Left colon (tissue), 2 donors: Measurements from ENCODE around the gene ZNF282. TPM values are rescaled to one million over a fixed set of nuclear protein-coding genes. Genes with fewer than 3 reads are reported as not detected.
"Not testable (repeated sequence)": the region's sequence is repeated elsewhere in the genome, so short reads cannot be mapped to it uniquely, and the experiment has no call there.

Experiments
- ATAC-seq: fragments of 200-7000 bp; cut with Tn5 transposase; one replicate; pipeline ENCODE4 v1.9.1; 2020; ENCODE audit warnings: mild to moderate bottlenecking, moderate library complexity
- DNase-seq, 2 donors: peaks; one replicate each; pipeline ENCODE4 v3.0.0-alpha.2; 2020
- intact Hi-C, 2 donors: fragments of 100-400 bp; cut with DNase I in 1 of 2; cut with micrococcal nuclease in 1 of 2; formaldehyde crosslinking; loops; one replicate each; pipeline versions ENCODE4 v1.11.2 to v1.14.0; 2022; cut with DNase I, micrococcal nuclease
- total RNA-seq, 2 donors: library from RNA; stranded (reverse); fragmentation: NEBNext Ultra II Directional; extraction: Animal tissue kit (Norgen Biotek cat#: 25700); gene quantifications; one replicate each; pipeline ENCODE4 v1.2.1, GENCODE V29; 2021
- donor health status: DM: no; HTN: no; CAD: no.
- donor health status: DM: yes; HTN: yes; CAD: no.

ZNF282 gene
- total RNA-seq, 2 donors from 2014 or later = 24.2 to 25.0 TPM

GRCh38 chr7:149218469-149219420 lies 23.4 kb downstream of the ZNF282 start:
- DNase-seq (no peak), ATAC-seq (peak; percentile 27)
- intact Hi-C loops = no loop called here

DNA sequence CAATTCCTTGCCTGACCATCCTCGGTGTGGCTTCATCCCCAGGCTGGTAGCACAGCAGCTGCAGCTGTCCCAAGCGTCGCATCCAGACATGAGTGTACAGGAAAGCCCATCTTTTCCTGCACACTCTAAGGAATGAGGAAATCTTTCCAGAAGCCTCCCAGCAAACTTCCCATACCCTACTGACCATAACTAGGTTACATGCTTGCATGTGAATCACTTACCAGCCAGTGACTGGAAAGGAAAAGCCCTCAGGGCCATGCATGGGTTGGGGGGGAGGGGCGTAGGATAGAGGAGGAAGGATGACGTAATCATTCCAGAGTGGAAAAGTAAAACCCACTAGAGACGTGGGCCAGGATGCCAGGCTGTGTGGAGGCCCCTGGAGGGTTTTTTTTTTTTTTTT lies 25.2 kb downstream of the ZNF282 start:
- intact Hi-C loops = no loop called here
- DNase-seq (no peak), ATAC-seq (no peak)

- no peak for ATAC-seq
- intact Hi-C loops = no loop called here
- no peak for DNase-seq
Observed at GRCh38 chr7:149223176-149223575, 27.8 kb downstream of the ZNF282 start.

- intact Hi-C loops = no loop called here
- ATAC-seq (no peak), DNase-seq (no peak)
Observed at GRCh38 chr7:149223761-149224160, 28.4 kb downstream of the ZNF282 start.

GRCh38 chr7:149224352-149224751 lies 29.0 kb downstream of the ZNF282 start:
- ATAC-seq = no peak
- DNase-seq = no peak
- intact Hi-C loops = no loop called here

DNA sequence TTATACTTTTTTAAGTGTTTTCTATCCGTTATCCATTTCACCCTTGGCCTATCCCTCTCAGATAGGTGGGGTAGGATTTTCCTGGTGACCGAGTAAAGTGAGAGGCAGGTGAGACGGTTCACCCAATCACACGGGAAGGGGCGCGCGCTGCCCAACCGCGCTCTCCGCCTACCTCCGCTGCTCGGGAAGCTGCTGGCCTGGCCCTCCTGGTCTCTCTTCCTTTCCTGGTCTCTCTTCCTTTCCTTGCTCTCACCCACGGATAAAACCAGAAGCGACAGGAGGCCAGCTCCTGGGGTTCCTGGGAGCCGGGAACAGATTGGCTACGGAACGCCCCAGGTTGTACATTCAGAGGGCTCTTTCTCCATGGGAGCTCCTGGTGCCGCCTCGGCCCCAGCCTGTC lies 29.8 kb downstream of the ZNF282 start:
- intact Hi-C loops = no loop called here
- ATAC-seq (no peak), DNase-seq (no peak)

- no peak for DNase-seq
- ATAC-seq = no peak
- intact Hi-C loops = no loop called here
Observed at GRCh38 chr7:149225656-149226055, 30.3 kb downstream of the ZNF282 start.

DNA sequence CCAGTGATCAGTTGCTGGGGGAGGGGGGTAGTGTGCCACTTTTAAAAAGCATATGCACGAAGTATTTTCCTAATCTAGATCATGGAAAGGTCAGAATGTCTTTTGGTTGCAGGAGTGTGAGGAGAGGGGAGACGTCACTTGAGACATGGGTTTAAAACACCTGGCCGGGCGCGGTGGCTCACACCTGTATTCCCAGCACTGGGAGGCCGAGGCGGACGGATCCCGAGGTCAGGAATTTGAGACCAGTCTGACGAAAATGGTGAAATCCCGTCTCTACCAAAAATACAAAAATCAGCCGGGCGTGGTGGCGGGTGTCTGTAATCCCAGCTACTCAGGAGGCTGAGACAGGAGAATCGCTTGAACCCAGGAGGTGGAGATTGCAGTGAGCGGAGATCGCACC lies 31.0 kb downstream of the ZNF282 start:
- ATAC-seq, intact Hi-C loops: not testable (repeated sequence)

DNA sequence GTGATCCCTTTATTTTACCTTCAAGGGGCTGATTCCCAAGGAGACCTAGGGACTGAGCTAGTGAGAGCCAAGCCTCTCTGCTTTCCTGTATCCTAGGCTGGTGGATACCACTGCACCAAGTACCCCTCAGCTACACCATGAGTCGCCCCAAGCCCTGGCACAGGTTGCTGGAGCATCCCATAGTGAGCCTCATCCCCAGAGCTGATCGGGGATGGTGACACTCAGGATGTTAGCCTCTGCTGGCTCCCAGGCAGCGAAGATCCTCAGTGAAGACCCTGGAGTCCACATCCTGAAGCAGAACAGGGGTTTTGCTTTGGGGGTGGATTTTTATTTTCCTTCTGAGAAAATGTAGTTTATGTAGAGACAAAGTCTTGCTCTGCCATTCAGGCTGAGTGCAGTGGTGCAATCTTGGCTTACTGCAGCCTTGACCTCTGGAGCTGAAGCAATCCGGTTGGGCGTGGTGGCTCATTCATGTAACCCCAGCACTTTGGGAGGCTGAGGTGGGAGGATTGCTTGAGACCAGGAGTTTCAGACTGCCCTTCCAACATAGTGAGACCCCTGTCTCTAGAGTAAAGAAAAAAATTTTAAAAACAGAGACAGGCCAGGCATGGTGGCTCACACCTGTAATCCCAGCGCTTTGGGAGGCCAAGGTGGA lies 31.6 kb downstream of the ZNF282 start:
- peak; percentile 40 for ATAC-seq
- DNase-seq = no peak
- intact Hi-C loops = no loop called here

More for the DNA sequence above, 31.0 kb downstream of the ZNF282 start:
- DNase-seq = not testable (repeated sequence)

DNA sequence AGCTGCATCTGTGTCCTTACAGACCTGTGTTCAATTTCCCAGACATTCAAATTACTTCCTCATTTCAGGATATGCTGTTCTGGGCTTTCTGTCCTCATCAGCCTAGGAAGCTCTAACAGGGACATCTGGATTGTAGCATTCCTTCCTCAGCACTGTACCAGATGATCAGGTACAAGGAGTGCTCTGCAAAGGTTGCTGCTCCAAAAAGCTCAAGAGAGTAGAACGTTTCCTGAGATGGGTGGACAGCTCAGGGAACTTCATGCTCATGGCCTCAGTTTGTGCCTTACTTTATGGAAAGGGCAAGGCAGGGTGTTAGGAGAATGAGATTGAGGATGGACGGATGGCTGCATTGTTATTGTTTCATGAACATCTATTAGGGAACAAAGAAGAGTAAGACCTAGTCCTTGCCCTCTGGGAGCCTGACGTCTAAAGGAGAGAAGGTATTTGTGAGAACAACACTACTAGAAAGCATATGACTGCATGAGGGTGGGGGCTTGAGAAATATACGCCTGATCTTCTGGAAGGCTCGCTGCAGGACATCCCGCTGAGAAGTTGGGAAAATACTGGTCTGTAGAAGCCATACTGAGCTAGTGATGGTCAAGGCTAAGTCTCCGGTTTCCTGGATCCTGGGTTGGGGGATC lies 33.6 kb downstream of the ZNF282 start:
- no peak for DNase-seq
- intact Hi-C loops = no loop called here
- peak; percentile 33 for ATAC-seq

GRCh38 chr7:149229526-149229925 lies 34.2 kb downstream of the ZNF282 start:
- peak; percentile 16 for ATAC-seq

GRCh38 chr7:149232362-149232761 lies 37.0 kb downstream of the ZNF282 start:
- DNase-seq (no peak), ATAC-seq (no peak)
- intact Hi-C loops = no loop called here

More at GRCh38 chr7:149229526-149229925, 34.2 kb downstream of the ZNF282 start:
- intact Hi-C loops = no loop called here
- no peak for DNase-seq

DNA sequence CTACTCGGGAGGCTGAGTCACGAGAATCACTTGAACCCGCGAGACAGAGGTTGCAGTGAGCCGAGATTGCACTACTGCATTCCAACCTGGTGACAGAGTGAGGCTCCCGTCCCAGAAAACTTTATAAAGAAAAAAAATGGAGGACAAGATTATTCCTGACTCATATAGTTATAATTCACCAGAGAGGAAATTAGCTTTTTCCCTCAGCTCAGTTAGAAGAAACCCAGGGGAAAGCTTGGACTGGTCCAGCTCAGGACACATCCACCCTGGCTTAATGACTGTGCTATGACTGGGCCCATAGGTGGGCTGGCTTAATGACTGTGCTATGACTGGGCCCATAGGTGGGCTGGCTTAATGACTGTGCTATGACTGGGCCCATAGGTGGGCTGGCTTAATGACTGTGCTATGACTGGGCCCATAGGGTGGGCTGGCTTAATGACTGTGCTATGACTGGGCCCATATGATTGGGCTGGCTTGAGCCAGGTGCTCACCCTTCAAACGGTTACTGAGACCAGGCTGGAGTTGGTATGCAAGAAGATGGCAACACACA lies 38.4 kb downstream of the ZNF282 start:
- ATAC-seq, DNase-seq, intact Hi-C loops: not testable (repeated sequence)

DNA sequence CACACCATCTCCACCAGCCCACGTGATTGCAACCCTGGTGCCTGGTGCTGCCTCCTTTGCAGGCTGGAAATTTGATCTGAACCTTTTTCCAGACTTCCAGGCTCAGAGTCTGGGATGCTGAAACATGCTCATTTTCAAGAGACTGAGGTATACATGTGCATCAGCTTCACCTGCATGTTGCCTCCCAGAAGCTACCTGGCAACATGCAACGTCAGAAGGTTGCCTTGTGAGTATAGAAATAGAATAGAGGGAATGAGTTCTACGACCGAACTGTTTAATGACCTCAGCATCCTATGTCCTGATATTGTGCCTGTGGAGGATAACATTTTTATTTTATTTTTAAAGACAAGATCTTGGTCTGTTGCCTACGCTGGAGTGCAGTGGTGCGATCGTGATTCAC lies 42.2 kb downstream of the ZNF282 start:
- ATAC-seq (no peak), DNase-seq (no peak)

DNA sequence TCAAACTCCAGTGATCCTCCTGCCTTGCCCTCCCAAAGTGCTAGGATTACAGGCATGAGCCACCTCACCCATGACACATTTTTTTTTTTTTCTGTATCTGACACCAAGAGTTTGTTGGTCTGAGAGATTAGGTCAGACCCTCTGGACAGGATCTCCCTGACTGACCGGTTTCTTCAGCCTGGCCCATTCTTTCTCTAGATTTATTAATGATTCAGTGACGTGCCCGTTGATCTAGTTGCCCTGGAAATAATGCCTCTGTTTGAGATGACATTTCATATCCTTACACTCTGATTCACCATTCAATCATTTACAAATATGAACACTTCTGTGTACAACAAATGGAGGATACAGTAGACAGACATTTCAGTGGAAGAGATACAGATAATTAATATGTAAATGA lies 42.7 kb downstream of the ZNF282 start:
- DNase-seq = no peak
- intact Hi-C loops = no loop called here
- ATAC-seq = no peak

More for the DNA sequence above, 42.2 kb downstream of the ZNF282 start:
- intact Hi-C loops = no loop called here

GRCh38 chr7:149239345-149240143 lies 44.2 kb downstream of the ZNF282 start, which contains the start of gene ZNF212:
Gene ZNF212, plus strand, starts transcription at chr7:149239651. Its CDS starts 128 bp downstream, at chr7:149239779.
- ATAC-seq = peak; percentile 100
- peak; percentile 88 to 90 for DNase-seq
- intact Hi-C loops = no loop called here

- no peak for ATAC-seq
- DNase-seq = no peak
- intact Hi-C loops = no loop called here
Observed at GRCh38 chr7:149240637-149241036, 45.3 kb downstream of the ZNF282 start.

DNA sequence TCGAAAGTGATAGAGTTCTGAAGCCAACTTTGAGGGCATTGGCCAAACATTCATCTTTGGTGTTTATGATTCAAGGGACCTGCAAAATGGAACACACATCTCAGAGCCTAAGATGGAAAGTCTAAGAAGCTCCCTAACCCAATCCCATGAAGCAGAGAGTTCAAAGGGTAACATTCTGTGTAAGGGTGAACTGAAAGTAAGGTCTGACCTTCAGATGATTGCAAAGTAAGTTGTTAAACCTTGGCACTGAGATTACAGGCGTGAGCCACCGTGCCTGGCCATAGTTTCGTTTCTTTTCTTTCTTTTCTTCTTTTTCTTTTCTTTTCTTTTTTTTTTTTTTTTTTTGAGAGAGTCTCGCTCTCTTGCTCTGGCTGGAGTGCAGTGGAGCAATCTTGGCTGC lies 46.4 kb downstream of the ZNF282 start:
- intact Hi-C loops = no loop called here

More for the DNA sequence above, 46.4 kb downstream of the ZNF282 start:
- DNase-seq (no peak), ATAC-seq (peak; percentile 28)
